ENCODE data around the gene CIBAR2.
"Not testable (repeated sequence)": the region's sequence is repeated elsewhere in the genome, so short reads cannot be mapped to it uniquely, and the experiment has no call there.

CIBAR2 gene

GRCh38 chr16:85062845-85063244 is 49.4 kb downstream of the CIBAR2 start:
- no peak for DNase-seq (ENCODE audit: low spot score)

DNA sequence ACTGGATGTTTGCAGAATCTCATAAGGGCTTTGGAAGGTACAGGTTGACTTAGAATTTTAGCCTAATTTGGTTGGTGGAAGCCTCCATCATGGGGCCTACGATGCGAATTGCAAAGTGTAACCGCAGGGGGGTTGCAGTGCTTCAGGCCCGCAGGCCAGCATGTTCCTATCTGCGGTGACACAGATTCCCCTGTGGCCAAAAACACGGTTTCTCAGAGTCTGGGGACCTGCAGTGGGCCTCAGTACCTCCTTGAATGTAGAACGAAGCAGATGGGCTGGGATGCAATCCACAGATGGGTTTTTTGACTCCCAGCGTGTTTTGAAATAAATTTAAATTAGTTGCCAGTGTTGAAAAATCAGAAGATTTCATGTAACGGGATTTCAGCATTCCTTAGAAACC is 49.9 kb downstream of the CIBAR2 start:
- no peak for DNase-seq (ENCODE audit: low spot score)

DNA sequence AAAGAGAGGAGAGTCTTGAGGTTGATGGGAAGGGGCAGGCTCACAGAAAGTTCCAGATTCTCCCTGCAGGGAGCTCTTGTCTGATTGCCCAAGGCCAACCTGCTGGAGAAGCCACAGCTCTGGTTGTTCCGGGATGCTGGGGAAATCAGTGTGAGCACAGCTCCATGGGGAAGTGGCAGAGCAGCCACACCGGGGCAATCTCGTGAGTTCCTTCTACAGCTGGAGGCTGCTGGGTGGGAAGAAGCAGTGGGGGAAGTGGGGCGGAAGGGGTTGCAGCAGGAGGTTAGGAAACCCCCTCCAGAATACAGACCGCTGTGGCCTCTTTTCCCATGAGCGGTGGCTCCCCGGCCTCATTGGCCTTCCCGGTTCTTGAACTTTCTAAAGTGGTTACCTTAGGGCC is 50.7 kb downstream of the CIBAR2 start:
- no peak for DNase-seq (ENCODE audit: low spot score)

GRCh38 chr16:85058909-85059308 is 53.4 kb downstream of the CIBAR2 start:
- DNase-seq (ENCODE audit: low spot score) = no peak

GRCh38 chr16:85057948-85058347 is 54.3 kb downstream of the CIBAR2 start:
- DNase-seq (ENCODE audit: low spot score) = no peak

DNA sequence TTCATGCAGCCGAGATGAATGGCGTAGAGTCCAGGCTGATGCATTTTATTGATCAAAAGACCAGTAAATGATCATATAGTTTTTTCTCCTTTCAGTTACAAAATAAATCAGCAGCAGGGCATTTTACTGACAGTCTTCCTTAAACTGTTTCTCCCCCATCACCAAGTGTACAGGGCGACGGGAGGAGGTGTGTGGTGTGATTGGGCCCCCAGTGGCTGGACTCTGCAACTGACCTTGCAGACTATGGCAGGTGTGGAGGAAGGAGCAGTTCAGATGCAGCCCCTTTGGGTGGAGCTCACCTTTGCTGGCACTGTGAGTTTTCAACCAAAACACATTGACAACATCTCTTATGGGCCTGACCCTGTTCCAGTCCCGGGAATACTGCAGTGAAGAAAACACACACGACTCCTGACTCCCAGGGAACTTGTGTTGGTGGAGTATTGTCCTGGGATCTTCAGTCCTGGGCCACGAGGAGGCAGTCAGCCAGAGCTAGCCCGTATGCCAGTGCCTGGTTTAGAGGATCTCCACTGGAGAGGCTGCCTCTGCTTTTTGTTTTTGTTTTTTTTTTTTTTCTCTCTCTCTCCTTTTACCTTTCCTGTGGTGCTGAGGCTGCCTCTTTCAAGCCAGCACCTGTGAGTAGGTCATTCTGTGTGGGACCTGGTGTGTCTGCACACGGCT is 54.9 kb downstream of the CIBAR2 start:
- no peak for DNase-seq (ENCODE audit: low spot score)

- DNase-seq (ENCODE audit: low spot score) = no peak
These were observed 56.0 kb downstream of the CIBAR2 start for GRCh38 chr16:85056211-85056748.

- peak; percentile 82 for DNase-seq (ENCODE audit: low spot score)
These were observed 56.6 kb downstream of the CIBAR2 start for GRCh38 chr16:85055493-85056210.

DNA sequence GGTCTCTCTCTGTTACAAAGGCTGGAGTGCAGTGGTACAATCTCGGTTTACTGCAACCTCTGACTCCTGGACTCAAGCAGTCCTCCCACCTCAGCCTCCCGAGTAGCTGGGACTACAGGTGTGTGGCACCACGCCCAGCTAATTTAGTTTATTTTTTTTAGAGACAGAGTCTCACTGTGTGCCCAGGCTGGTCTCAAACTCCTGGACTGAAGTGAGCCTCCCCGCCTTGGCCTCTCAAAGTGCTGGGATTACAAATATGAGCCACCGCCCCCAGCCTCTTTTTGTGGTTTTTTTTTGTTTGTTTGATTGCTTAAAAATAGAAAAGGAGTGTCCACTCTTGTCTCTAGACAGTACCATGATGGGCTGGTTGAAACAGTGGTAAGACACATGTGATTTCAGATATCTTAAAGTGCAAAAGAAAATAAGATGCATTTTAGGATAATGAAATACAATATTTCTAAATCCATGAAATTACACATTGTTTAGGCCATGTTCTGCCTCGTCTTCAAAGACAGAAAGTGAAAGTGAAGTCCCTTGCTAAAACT is 57.3 kb downstream of the CIBAR2 start:
- no peak for DNase-seq (ENCODE audit: low spot score)

GRCh38 chr16:85054321-85054720 is 58.0 kb downstream of the CIBAR2 start:
- not testable (repeated sequence) for DNase-seq (ENCODE audit: low spot score)

GRCh38 chr16:85052536-85052935 is 59.7 kb downstream of the CIBAR2 start:
- DNase-seq (ENCODE audit: low spot score) = no peak

- no peak for DNase-seq (ENCODE audit: low spot score)
These were observed 60.6 kb downstream of the CIBAR2 start for GRCh38 chr16:85051683-85052082.

GRCh38 chr16:85051067-85051581 is 61.1 kb downstream of the CIBAR2 start:
- no peak for DNase-seq (ENCODE audit: low spot score)

DNA sequence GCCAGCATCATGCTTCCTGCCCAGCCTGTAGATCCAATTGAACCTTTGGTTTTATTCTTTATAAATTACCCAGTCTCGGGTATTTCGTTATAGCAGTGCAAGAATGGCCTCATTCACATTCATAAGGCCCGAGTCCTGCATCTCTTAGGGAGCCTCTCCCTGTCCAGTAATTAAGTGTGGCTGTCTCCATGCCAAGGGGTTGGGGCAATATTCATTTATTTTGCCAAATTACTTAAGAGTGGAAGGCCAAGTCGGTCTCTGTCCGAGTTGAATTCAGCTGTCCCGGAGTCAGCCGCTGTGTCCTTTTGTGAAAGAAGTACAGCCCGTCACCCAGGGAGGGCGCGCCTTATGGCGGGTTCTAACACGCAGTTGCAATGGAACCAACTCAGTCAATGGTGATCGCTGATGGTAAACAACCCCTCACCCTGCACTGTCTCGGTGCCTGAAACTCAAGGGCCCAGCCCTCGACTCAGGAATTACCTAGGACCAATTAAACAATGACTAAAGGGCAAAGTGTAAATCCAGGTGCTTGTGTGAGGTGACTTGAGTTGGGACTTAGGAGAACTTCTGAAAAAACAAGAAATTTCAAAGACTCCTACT is 62.5 kb downstream of the CIBAR2 start:
- DNase-seq (ENCODE audit: low spot score) = no peak

- no peak for DNase-seq (ENCODE audit: low spot score)
These were observed 63.2 kb downstream of the CIBAR2 start for GRCh38 chr16:85048921-85049562.

Data from putamen (tissue), 1 donor.